HCT116 (cell line): ENCODE measurements around the gene XRN1. TPM values are rescaled to one million over a fixed set of nuclear protein-coding genes. Genes with fewer than 3 reads are reported as not detected.
"Not testable (repeated sequence)": the region's sequence is repeated elsewhere in the genome, so short reads cannot be mapped to it uniquely, and the experiment has no call there.

Experiments used
- ATAC-seq: fragments of 200-7000 bp; cut with Tn5 transposase; 2 replicates; pipeline ENCODE4 v1.9.1; 2020; ENCODE audit warnings: mild to moderate bottlenecking, moderate library complexity
- BruUV-seq: library from RNA; stranded (reverse); fragments of 400-500 nt; replicated peaks from 2 replicates; lab custom pipeline; 2021; lab: Mats Ljungman, UMichigan
- CTCF ChIA-PET: fragments of 300-600 bp; sonication (Branson Sonifier 250); formaldehyde crosslinking; loops from one replicate; lab custom pipeline; 2021; ENCODE audit warnings: antibody characterized with exemption; lab: Charles Lee
- POLR2A ChIA-PET: fragments of 300-600, 350-600 bp; sonication (Branson Sonifier 250); formaldehyde crosslinking; loops from one replicate; lab custom pipeline; 2021; ENCODE audit warnings: antibody characterized with exemption; lab: Charles Lee
- RAD21 ChIA-PET, 2 experiments: fragments of 300-600 bp; sonication (Branson Sonifier 250); formaldehyde crosslinking; loops; one replicate each; lab custom pipeline; 2023; ENCODE audit warnings: low total read pairs in 2 of 2; ENCODE audit not compliant: uncharacterized antibody in 2 of 2, unreplicated experiment in 2 of 2, low non-redundant PET in 1 of 2; lab: Charles Lee
- DNase-seq: peaks from one replicate; pipeline ENCODE4 v3.0.0-alpha.2; 2010; ENCODE audit warnings: low read depth, low spot score
- H2AFZ ChIP-seq: fragments of 200-600 bp; shearing (Covaris generic), sonication (generic); 2 replicates; pipeline ENCODE4 v1.6.1; 2017; ENCODE audit warnings: low read depth, mixed run types, mixed read lengths, antibody characterized with exemption, low read length; ENCODE audit not compliant: poor library complexity, severe bottlenecking
- H3K27ac ChIP-seq: 2 replicates; pipeline ENCODE4 v1.5.1; 2012; ENCODE audit warnings: low read depth, low read length
- H3K27me3 ChIP-seq: fragments of 200-600 bp; sonication (generic); 2 replicates; pipeline ENCODE4 v1.6.1; 2016; ENCODE audit warnings: mixed run types, low read length, mixed read lengths; ENCODE audit not compliant: insufficient read depth
- H3K36me3 ChIP-seq, 2 experiments: fragments of 200-500 bp in 1 of 2; fragments of 200-600 bp in 1 of 2; sonication (Bioruptor generic) in 1 of 2; sonication (generic) in 1 of 2; 2 replicates each; pipeline versions ENCODE4 v1.5.1 to v1.6.1; 2014 to 2016; ENCODE audit warnings: low read length in 2 of 2, inconsistent platforms in 1 of 2, mixed read lengths in 1 of 2, mixed run types in 1 of 2; ENCODE audit not compliant: insufficient read depth in 2 of 2, control insufficient read depth in 1 of 2
- H3K4me1 ChIP-seq, 2 experiments: fragments of 200-600 bp in 1 of 2; sonication (generic) in 1 of 2; 2 replicates each; pipeline versions ENCODE4 v1.5.1 to v1.6.1; 2012 to 2017; ENCODE audit warnings: low read length in 2 of 2, inconsistent platforms in 1 of 2, mild to moderate bottlenecking in 1 of 2, mixed read lengths in 1 of 2, mixed run types in 1 of 2, moderate library complexity in 1 of 2; ENCODE audit not compliant: insufficient read depth in 2 of 2, control insufficient read depth in 1 of 2
- H3K4me2 ChIP-seq: fragments of 200-600 bp; sonication (generic); 2 replicates; pipeline ENCODE4 v1.6.1; 2017; ENCODE audit warnings: mixed run types, low read length, mixed read lengths
- H3K4me3 ChIP-seq, 2 experiments: fragments of 200-600 bp in 1 of 2; sonication (generic) in 1 of 2; replicated peaks in 1 of 2; 2 replicates each; pipeline ENCODE4 v1.5.1; 2011 to 2016; ENCODE audit warnings: low read length in 2 of 2, control low read depth in 1 of 2, low read depth in 1 of 2, mild to moderate bottlenecking in 1 of 2, mixed read lengths in 1 of 2, mixed run types in 1 of 2
- H3K79me2 ChIP-seq: fragments of 200-600 bp; sonication (generic); 2 replicates; pipeline ENCODE4 v1.6.1; 2017; ENCODE audit warnings: mild to moderate bottlenecking, mixed run types, low read length, moderate library complexity, mixed read lengths; ENCODE audit not compliant: insufficient read depth
- H3K9ac ChIP-seq: fragments of 200-600 bp; sonication (generic); 2 replicates; pipeline ENCODE4 v1.6.1; 2016; ENCODE audit warnings: low read length, mixed read lengths
- H3K9me2 ChIP-seq: fragments of 200-600 bp; sonication (generic), shearing (Covaris generic); 2 replicates; pipeline ENCODE4 v1.6.1; 2017; ENCODE audit warnings: mixed run types, mild to moderate bottlenecking, moderate library complexity; ENCODE audit not compliant: insufficient read depth
- H3K9me3 ChIP-seq, 2 experiments: fragments of 200-500 bp in 1 of 2; fragments of 200-600 bp in 1 of 2; sonication (Bioruptor generic) in 1 of 2; sonication (generic) in 1 of 2; 2 replicates each; pipeline ENCODE4 v1.6.1; 2014 to 2017; ENCODE audit warnings: low read length in 2 of 2, mixed read lengths in 2 of 2, inconsistent platforms in 1 of 2, low read depth in 1 of 2, mild to moderate bottlenecking in 1 of 2, mixed run types in 1 of 2, moderate library complexity in 1 of 2; ENCODE audit not compliant: control insufficient read depth in 1 of 2, insufficient read depth in 1 of 2
- H4K20me1 ChIP-seq: fragments of 200-600 bp; sonication (generic), shearing (Covaris generic); 2 replicates; pipeline ENCODE4 v1.6.1; 2017; ENCODE audit warnings: mixed run types, mild to moderate bottlenecking, moderate library complexity; ENCODE audit not compliant: insufficient read depth
- intact Hi-C: fragments of 100-400 bp; cut with micrococcal nuclease; formaldehyde crosslinking; loops from 2 replicates; pipeline ENCODE4 v1.10.0; 2022
- total RNA-seq: library from RNA; stranded (reverse); gene quantifications from one replicate; pipeline ENCODE4 v1.2.1, GENCODE V29; 2021; ENCODE audit not compliant: unreplicated experiment

The XRN1 gene
- total RNA-seq, 1 experiment from 2014 or later, result 21.3 TPM

DNA sequence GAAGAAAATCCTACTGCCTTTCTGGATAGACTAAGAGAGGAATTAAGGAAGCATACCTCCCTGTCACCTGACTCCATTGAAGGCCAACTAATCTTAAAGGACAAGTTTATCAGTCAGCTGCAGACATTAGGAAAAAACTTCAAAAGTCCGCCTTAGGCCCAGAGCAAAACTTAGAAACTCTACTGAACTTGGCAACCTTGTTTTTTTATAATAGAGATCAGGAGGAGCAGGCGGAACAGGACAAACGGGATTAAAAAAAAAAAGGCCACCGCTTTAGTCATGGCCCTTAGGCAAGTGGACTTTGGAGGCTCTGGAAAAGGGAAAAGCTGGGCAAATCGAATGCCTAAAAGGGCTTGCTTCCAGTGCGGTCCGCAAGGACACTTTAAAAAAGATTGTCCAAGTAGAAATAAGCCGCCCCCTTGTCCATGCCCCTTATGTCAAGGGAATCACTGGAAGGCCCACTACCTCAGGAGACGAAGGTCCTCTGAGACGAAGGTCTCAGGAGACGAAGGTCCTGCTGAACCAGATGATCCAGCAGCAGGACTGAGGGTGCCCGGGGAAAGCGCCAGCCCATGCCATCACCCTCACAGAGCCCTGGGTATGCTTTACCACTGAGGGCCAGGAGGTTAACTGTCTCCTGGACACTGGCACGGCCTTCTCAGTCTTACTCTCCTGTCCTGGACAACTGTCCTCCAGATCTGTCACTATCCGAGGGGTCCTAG, 8.2 kb downstream of the XRN1 start:
- intact Hi-C loops, result loop anchor here (10.0 kb wide), 1 partner anchor 555 kb away; no protein-coding TSS in a partner anchor
- DNase-seq, H3K9me3 ChIP-seq, H3K36me3 ChIP-seq, H3K27ac ChIP-seq, H4K20me1 ChIP-seq, H3K27me3 ChIP-seq, H3K4me3 ChIP-seq, H2AFZ ChIP-seq, POLR2A ChIA-PET, CTCF ChIA-PET, H3K4me1 ChIP-seq, H3K9ac ChIP-seq, RAD21 ChIA-PET, H3K4me2 ChIP-seq, ATAC-seq, BruUV-seq, H3K9me2 ChIP-seq: not testable (repeated sequence)
- peaks cover 26% of the 10 kb centered on the region for H3K79me2 ChIP-seq

DNA sequence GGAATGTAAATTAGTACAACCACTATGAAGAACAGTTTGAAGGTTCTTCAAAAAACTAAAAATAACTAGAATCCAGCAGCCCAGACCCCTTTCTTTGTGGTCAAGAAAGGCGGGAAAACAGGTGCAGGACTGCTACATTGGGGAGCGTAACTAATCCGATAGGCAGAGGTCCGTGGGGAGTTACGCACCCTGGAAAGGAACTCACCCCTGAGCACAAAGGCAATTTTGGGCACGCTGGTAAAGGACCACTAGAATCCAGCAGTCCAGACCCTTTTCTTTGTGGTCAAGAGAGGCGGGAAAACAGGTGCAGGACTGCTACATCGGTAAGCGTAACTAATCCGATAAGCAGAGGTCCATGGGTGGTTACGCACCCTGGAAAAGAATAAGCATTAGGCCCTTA, 9.7 kb downstream of the XRN1 start:
- BruUV-seq, intact Hi-C loops, H3K4me3 ChIP-seq, H3K4me1 ChIP-seq, H3K36me3 ChIP-seq, CTCF ChIA-PET, H4K20me1 ChIP-seq, POLR2A ChIA-PET, DNase-seq, H2AFZ ChIP-seq, ATAC-seq, H3K9me3 ChIP-seq, H3K9me2 ChIP-seq, H3K4me2 ChIP-seq, H3K27me3 ChIP-seq, H3K9ac ChIP-seq, RAD21 ChIA-PET, H3K27ac ChIP-seq: not testable (repeated sequence)
- H3K79me2 ChIP-seq, result peaks cover 16% of the 10 kb centered on the region
